Neural cell (in vitro differentiated cells): ENCODE measurements around the gene USP10. TPM values are rescaled to one million over a fixed set of nuclear protein-coding genes. Genes with fewer than 3 reads are reported as not detected.

Experiments
- H2AFZ ChIP-seq: fragments of 200-600, 300-800 bp; sonication (generic), shearing (Covaris generic); 2 replicates; pipeline ENCODE4 v1.6.0; 2014; ENCODE audit warnings: low read depth, mild to moderate bottlenecking, antibody characterized with exemption, low read length, moderate library complexity
- H3F3A ChIP-seq: fragments of 200-600 bp; shearing (Covaris generic); 2 replicates; pipeline ENCODE4 v1.6.1; 2016; ENCODE audit warnings: mild to moderate bottlenecking, moderate library complexity, mixed read lengths, antibody characterized with exemption, low read length; ENCODE audit not compliant: insufficient read depth, poor library complexity, severe bottlenecking
- H3K27ac ChIP-seq: fragments of 200-600, 300-800 bp; sonication (generic), shearing (Covaris generic); 2 replicates; pipeline ENCODE4 v1.5.1; 2014; ENCODE audit warnings: mild to moderate bottlenecking, low read length, moderate library complexity
- H3K27me3 ChIP-seq: fragments of 300-800, 200-600 bp; sonication (generic), shearing (Covaris generic); 2 replicates; pipeline ENCODE4 v1.6.0; 2014; ENCODE audit warnings: mild to moderate bottlenecking, low read depth, low read length, moderate library complexity; ENCODE audit not compliant: insufficient read depth
- H3K36me3 ChIP-seq: fragments of 300-800, 200-600 bp; sonication (generic), shearing (Covaris generic); 2 replicates; pipeline ENCODE4 v1.5.1; 2014; ENCODE audit warnings: mild to moderate bottlenecking, antibody characterized with exemption, low read length, moderate library complexity; ENCODE audit not compliant: insufficient read depth
- H3K4me2 ChIP-seq: fragments of 300-800, 200-600 bp; sonication (generic), shearing (Covaris generic); 2 replicates; pipeline ENCODE4 v1.6.0; 2014; ENCODE audit warnings: mild to moderate bottlenecking, low read length
- H3K4me3 ChIP-seq: fragments of 300-800, 200-600 bp; sonication (generic), shearing (Covaris generic); 2 replicates; pipeline ENCODE4 v1.5.1; 2014; ENCODE audit warnings: mild to moderate bottlenecking, low read length, moderate library complexity
- H3K79me2 ChIP-seq: fragments of 200-600 bp; shearing (Covaris generic); replicated peaks from 2 replicates; pipeline ENCODE4 v1.6.0; 2014; ENCODE audit warnings: mild to moderate bottlenecking, low read length, moderate library complexity; ENCODE audit not compliant: insufficient read depth
- H3K9ac ChIP-seq: fragments of 300-800, 200-600 bp; sonication (generic), shearing (Covaris generic); 2 replicates; pipeline ENCODE4 v1.6.1; 2016; ENCODE audit warnings: mild to moderate bottlenecking, low read length, mixed read lengths
- H3K9me2 ChIP-seq: fragments of 200-600 bp; shearing (Covaris generic); 2 replicates; pipeline ENCODE4 v1.6.1; 2016; ENCODE audit warnings: mild to moderate bottlenecking, low read length, mixed read lengths; ENCODE audit not compliant: insufficient read depth
- H3K9me3 ChIP-seq: fragments of 200-600, 300-800 bp; sonication (generic), shearing (Covaris generic); 2 replicates; pipeline ENCODE4 v1.6.1; 2016; ENCODE audit warnings: mild to moderate bottlenecking, mixed run types, low read length, moderate library complexity, mixed read lengths
- H4K20me1 ChIP-seq: fragments of 200-600 bp; shearing (Covaris generic); 2 replicates; pipeline ENCODE4 v1.6.1; 2016; ENCODE audit warnings: mild to moderate bottlenecking, mixed run types; ENCODE audit not compliant: insufficient read depth
- EP300 ChIP-seq: fragments of 450-650 bp; conservative IDR thresholded peaks from 2 replicates; pipeline ENCODE4 v1.6.1; 2014; ENCODE audit warnings: antibody characterized with exemption, mild to moderate bottlenecking, moderate library complexity; ENCODE audit not compliant: poor library complexity, severe bottlenecking
- EZH2 ChIP-seq: fragments of 200-600, 300-800 bp; shearing (Covaris generic), sonication (generic); IDR thresholded peaks from 2 replicates; pipeline ENCODE4 v1.6.1; 2014; ENCODE audit warnings: antibody characterized with exemption, low read length, borderline replicate concordance, mild to moderate bottlenecking; ENCODE audit not compliant: insufficient read depth, poor library complexity, severe bottlenecking
- MXI1 ChIP-seq: fragments of 450-650 bp; conservative IDR thresholded peaks from 2 replicates; pipeline ENCODE4 v1.6.1; 2014; ENCODE audit warnings: antibody characterized with exemption, mild to moderate bottlenecking; ENCODE audit not compliant: poor library complexity, severe bottlenecking
- POLR2AphosphoS5 ChIP-seq: IDR thresholded peaks from 2 replicates; pipeline ENCODE4 v1.6.1; 2012
- RAD21 ChIP-seq: fragments of 450-650 bp; conservative IDR thresholded peaks from 2 replicates; pipeline ENCODE4 v1.6.1; 2014; ENCODE audit warnings: antibody characterized with exemption, mild to moderate bottlenecking, moderate library complexity
- SMC3 ChIP-seq: fragments of 450-650 bp; conservative IDR thresholded peaks from 2 replicates; pipeline ENCODE4 v1.6.1; 2014; ENCODE audit warnings: antibody characterized with exemption, mild to moderate bottlenecking, moderate library complexity; ENCODE audit not compliant: poor library complexity
- TAF1 ChIP-seq: IDR thresholded peaks from 2 replicates; pipeline ENCODE4 v1.6.1; 2012; ENCODE audit warnings: low read depth
- polyA plus RNA-seq: library from polyadenylated mRNA; depleted of rRNA; stranded (reverse); fragments of >200 nt; gene quantifications from 2 replicates; pipeline ENCODE4 v1.2.3, GENCODE V29; 2014
- TF ChIP-seq, protein P1 (sequence below): fragments of 450-650 bp; IDR thresholded peaks from 2 replicates; pipeline ENCODE4 v1.5.1; 2014; ENCODE audit warnings: antibody characterized with exemption, mild to moderate bottlenecking, moderate library complexity; ENCODE audit not compliant: poor library complexity, severe bottlenecking
- TF ChIP-seq, protein P2 (sequence below): IDR thresholded peaks from 2 replicates; pipeline ENCODE4 v1.6.1; 2012; ENCODE audit warnings: borderline replicate concordance

The USP10 gene
- polyA plus RNA-seq, 1 donor from 2014 or later, result 48.9 TPM

GRCh38 chr16:84726669-84727467, 27.1 kb downstream of the USP10 start:
- no peak overlapping the region for H2AFZ ChIP-seq
- no peak overlapping the region for H3K9ac ChIP-seq
- H3F3A ChIP-seq, result no peaks in the 10 kb centered on the region
- no peaks in the 10 kb centered on the region for H3K9me3 ChIP-seq
- TF ChIP-seq POLR2AphosphoS5 (no peak), SMC3 (no peak), EZH2 (no peak), TAF1 (no peak), EP300 (no peak), MXI1 (no peak), RAD21 (no peak)
- TF ChIP-seq, protein P1, sequence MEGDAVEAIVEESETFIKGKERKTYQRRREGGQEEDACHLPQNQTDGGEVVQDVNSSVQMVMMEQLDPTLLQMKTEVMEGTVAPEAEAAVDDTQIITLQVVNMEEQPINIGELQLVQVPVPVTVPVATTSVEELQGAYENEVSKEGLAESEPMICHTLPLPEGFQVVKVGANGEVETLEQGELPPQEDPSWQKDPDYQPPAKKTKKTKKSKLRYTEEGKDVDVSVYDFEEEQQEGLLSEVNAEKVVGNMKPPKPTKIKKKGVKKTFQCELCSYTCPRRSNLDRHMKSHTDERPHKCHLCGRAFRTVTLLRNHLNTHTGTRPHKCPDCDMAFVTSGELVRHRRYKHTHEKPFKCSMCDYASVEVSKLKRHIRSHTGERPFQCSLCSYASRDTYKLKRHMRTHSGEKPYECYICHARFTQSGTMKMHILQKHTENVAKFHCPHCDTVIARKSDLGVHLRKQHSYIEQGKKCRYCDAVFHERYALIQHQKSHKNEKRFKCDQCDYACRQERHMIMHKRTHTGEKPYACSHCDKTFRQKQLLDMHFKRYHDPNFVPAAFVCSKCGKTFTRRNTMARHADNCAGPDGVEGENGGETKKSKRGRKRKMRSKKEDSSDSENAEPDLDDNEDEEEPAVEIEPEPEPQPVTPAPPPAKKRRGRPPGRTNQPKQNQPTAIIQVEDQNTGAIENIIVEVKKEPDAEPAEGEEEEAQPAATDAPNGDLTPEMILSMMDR, result no peak
- TF ChIP-seq, protein P2, sequence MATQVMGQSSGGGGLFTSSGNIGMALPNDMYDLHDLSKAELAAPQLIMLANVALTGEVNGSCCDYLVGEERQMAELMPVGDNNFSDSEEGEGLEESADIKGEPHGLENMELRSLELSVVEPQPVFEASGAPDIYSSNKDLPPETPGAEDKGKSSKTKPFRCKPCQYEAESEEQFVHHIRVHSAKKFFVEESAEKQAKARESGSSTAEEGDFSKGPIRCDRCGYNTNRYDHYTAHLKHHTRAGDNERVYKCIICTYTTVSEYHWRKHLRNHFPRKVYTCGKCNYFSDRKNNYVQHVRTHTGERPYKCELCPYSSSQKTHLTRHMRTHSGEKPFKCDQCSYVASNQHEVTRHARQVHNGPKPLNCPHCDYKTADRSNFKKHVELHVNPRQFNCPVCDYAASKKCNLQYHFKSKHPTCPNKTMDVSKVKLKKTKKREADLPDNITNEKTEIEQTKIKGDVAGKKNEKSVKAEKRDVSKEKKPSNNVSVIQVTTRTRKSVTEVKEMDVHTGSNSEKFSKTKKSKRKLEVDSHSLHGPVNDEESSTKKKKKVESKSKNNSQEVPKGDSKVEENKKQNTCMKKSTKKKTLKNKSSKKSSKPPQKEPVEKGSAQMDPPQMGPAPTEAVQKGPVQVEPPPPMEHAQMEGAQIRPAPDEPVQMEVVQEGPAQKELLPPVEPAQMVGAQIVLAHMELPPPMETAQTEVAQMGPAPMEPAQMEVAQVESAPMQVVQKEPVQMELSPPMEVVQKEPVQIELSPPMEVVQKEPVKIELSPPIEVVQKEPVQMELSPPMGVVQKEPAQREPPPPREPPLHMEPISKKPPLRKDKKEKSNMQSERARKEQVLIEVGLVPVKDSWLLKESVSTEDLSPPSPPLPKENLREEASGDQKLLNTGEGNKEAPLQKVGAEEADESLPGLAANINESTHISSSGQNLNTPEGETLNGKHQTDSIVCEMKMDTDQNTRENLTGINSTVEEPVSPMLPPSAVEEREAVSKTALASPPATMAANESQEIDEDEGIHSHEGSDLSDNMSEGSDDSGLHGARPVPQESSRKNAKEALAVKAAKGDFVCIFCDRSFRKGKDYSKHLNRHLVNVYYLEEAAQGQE, result no peak
- peaks cover 71% of the 10 kb centered on the region for H3K79me2 ChIP-seq
- no peaks in the 10 kb centered on the region for H3K27me3 ChIP-seq
- H3K4me2 ChIP-seq, result no peak overlapping the region
- H3K36me3 ChIP-seq, result no peaks in the 10 kb centered on the region
- peaks cover 5% of the 10 kb centered on the region for H4K20me1 ChIP-seq
- H3K4me3 ChIP-seq, result no peak overlapping the region
- no peaks in the 10 kb centered on the region for H3K9me2 ChIP-seq
- no peak overlapping the region for H3K27ac ChIP-seq

DNA sequence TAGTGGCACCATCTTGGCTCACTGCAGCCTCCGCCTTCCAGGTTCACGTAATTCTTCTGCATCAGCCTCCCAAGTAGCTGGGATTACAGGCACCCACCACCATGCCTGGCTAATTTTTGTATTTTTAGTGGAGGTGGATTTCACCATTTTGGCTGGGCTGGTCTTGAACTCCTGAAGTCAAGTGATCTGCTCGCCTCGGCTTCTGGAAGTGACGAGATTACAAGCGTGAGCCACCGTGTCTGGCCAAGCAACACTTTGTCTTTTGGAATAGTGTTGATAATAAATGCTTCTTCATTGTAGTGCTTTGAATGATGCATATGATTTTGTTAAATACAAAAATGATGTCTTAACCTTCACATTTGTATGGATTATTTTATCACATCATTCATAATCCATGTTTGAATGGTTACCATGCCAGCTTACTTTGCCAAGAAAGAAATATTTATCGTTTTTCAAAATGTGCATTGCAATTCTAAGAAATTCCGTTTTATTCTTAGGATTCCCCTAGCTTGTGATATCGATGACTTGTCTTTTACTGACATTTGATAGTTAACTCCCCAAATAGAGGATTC, 29.1 kb downstream of the USP10 start:
- Histone ChIP-seq H2AFZ (no peak overlapping the region), H3K9ac (no peak overlapping the region), H3K4me3 (no peak overlapping the region), H3K36me3 (no peaks in the 10 kb centered on the region), H3K9me2 (no peaks in the 10 kb centered on the region), H3K4me2 (no peak overlapping the region), H3K9me3 (no peaks in the 10 kb centered on the region), H4K20me1 (peaks cover 5% of the 10 kb centered on the region), H3K27ac (no peak overlapping the region), H3K79me2 (peaks cover 82% of the 10 kb centered on the region), H3K27me3 (no peaks in the 10 kb centered on the region), H3F3A (no peaks in the 10 kb centered on the region)
- TF ChIP-seq, protein P1, result no peak
